Thyroid gland (tissue), 4 donors: ENCODE results near the gene UFSP2. TPM values are rescaled to one million over a fixed set of nuclear protein-coding genes. Genes with fewer than 3 reads are reported as not detected.

Experiments used
- DNase-seq, 2 donors: peaks; one replicate each; pipeline ENCODE4 v3.0.0-alpha.2; 2019
- H3K27ac ChIP-seq, 3 donors: fragments of 200-600 bp; sonication (generic); 1 replicate in 2 of 3; 2 replicates in 1 of 3; pipeline ENCODE4 v1.5.1; 2016 to 2019; ENCODE audit warnings: mild to moderate bottlenecking in 1 of 3, moderate library complexity in 1 of 3
- H3K27me3 ChIP-seq: fragments of 200-600 bp; sonication (generic); one replicate; pipeline ENCODE4 v1.5.1; 2019
- H3K36me3 ChIP-seq, 2 donors: fragments of 200-600 bp; sonication (generic); one replicate each; pipeline ENCODE4 v1.5.1; 2016 to 2019
- H3K4me1 ChIP-seq, 2 donors: fragments of 200-600 bp; sonication (generic); one replicate each; pipeline ENCODE4 v1.5.1; 2017 to 2019
- H3K4me3 ChIP-seq, 3 donors: fragments of 200-600 bp; sonication (generic); replicated peaks in 1 of 3; 1 replicate in 2 of 3; 2 replicates in 1 of 3; pipeline ENCODE4 v1.5.1; 2016; ENCODE audit warnings: mild to moderate bottlenecking in 1 of 3
- H3K9me3 ChIP-seq: fragments of 200-600 bp; sonication (generic); one replicate; pipeline ENCODE4 v1.5.1; 2017
- CTCF ChIP-seq, 6 experiments: fragments of 200-600 bp in 3 of 6; fragments of 450-650 bp in 3 of 6; sonication (generic) in 3 of 6; IDR thresholded peaks; one replicate each; pipeline ENCODE4 v1.5.1; 2016 to 2019; ENCODE audit warnings: antibody characterized with exemption in 6 of 6, mild to moderate bottlenecking in 2 of 6, inconsistent platforms in 1 of 6, moderate library complexity in 1 of 6
- POLR2A ChIP-seq, 2 donors: fragments of 450-650 bp; IDR thresholded peaks; one replicate each; pipeline ENCODE4 v1.6.1; 2017; ENCODE audit warnings: antibody characterized with exemption in 2 of 2, mild to moderate bottlenecking in 2 of 2, moderate library complexity in 1 of 2
- WGBS, 2 donors: methylation state at CpG; one replicate each; pipeline ENCODE4 v1.1.5; 2017; 5-methylcytosine and 5-hydroxymethylcytosine counted together
- intact Hi-C: fragments of 100-400 bp; cut with DNase I; formaldehyde crosslinking; loops from one replicate; pipeline ENCODE4 v1.15.1; 2023
- total RNA-seq, 4 donors: library from RNA; depleted of rRNA; stranded (reverse); fragments of >200 nt; gene quantifications; one replicate each; pipeline ENCODE4 v1.2.3, GENCODE V29; 2016

Gene UFSP2
- total RNA-seq, 4 donors from 2014 or later, result 44.1 to 59.5 (median 53.4) TPM

- H3K27me3 ChIP-seq, result no peaks in the 10 kb centered on the region
- peak overlapping the region; percentile 47 to 64 (median 47) for H3K4me3 ChIP-seq
- H3K36me3 ChIP-seq, result no peaks in the 10 kb centered on the region
- TF ChIP-seq CTCF (IDR thresholded peaks at IDR 0.05) (peak in 1 of 6 experiments; percentile 3), POLR2A (IDR thresholded peaks at IDR 0.05) (peak in 1 of 2 donors; percentile 27)
- peaks cover 6 to 12% of the 10 kb centered on the region in 2 donors for H3K4me1 ChIP-seq
- H3K27ac ChIP-seq, result peak overlapping the region; percentile 58 to 76 (median 75)
- intact Hi-C loops, result loop anchor here (5.0 kb wide), 1 partner anchor 127 kb away; no protein-coding TSS in a partner anchor
- 2 to 5% methylated on average over 23 to 24 of the region's 41 CpGs for WGBS, 2 donors
- DNase-seq, result peak; percentile 81
- H3K9me3 ChIP-seq, result no peaks in the 10 kb centered on the region
Measured at GRCh38 chr4:185470501-185471195, 44.9 kb upstream of the UFSP2 start.

- no peak overlapping the region for H3K27ac ChIP-seq
Measured at GRCh38 chr4:185469580-185470154, 43.9 kb upstream of the UFSP2 start.

GRCh38 chr4:185468999-185469398 lies 43.2 kb upstream of the UFSP2 start:
- Histone ChIP-seq H3K27ac (no peak overlapping the region), H3K4me1 (peaks cover 6 to 12% of the 10 kb centered on the region in 2 donors), H3K4me3 (no peak overlapping the region), H3K9me3 (no peaks in the 10 kb centered on the region), H3K27me3 (no peaks in the 10 kb centered on the region), H3K36me3 (no peaks in the 10 kb centered on the region)
- DNase-seq, result no peak
- intact Hi-C loops, result no loop called here
- 77 to 94% methylated on average over 2 of the region's 2 CpGs for WGBS, 2 donors
- TF ChIP-seq CTCF (IDR thresholded peaks at IDR 0.05), result no peak
- no peak for TF ChIP-seq POLR2A (IDR thresholded peaks at IDR 0.05)

More at GRCh38 chr4:185469580-185470154, 43.9 kb upstream of the UFSP2 start:
- Histone ChIP-seq H3K9me3 (no peaks in the 10 kb centered on the region), H3K4me1 (peaks cover 6 to 12% of the 10 kb centered on the region in 2 donors), H3K4me3 (no peak overlapping the region), H3K36me3 (no peaks in the 10 kb centered on the region), H3K27me3 (no peaks in the 10 kb centered on the region)
- intact Hi-C loops, result loop anchor here (5.0 kb wide), 1 partner anchor 128 kb away; no protein-coding TSS in a partner anchor
- 78 to 81% methylated on average over 8 to 9 of the region's 9 CpGs for WGBS, 2 donors
- TF ChIP-seq CTCF (IDR thresholded peaks at IDR 0.05) (no peak), POLR2A (IDR thresholded peaks at IDR 0.05) (no peak)
- DNase-seq, result no peak

- no peak for TF ChIP-seq POLR2A (IDR thresholded peaks at IDR 0.05)
- TF ChIP-seq CTCF (IDR thresholded peaks at IDR 0.05), result no peak
- no peaks in the 10 kb centered on the region for H3K27me3 ChIP-seq
- H3K36me3 ChIP-seq, result no peaks in the 10 kb centered on the region
- no peak overlapping the region for H3K27ac ChIP-seq
- H3K9me3 ChIP-seq, result no peaks in the 10 kb centered on the region
- 89 to 90% methylated on average over 8 of the region's 8 CpGs for WGBS, 2 donors
- no peak overlapping the region for H3K4me3 ChIP-seq
- intact Hi-C loops, result no loop called here
- peaks cover 6 to 12% of the 10 kb centered on the region in 2 donors for H3K4me1 ChIP-seq
- DNase-seq, result no peak
Measured at GRCh38 chr4:185467991-185468390, 42.2 kb upstream of the UFSP2 start.

- TF ChIP-seq CTCF (IDR thresholded peaks at IDR 0.05) (no peak), POLR2A (IDR thresholded peaks at IDR 0.05) (no peak)
- 73 to 84% methylated on average over 4 of the region's 4 CpGs for whole genome bisulfite sequencing, 2 donors
- intact Hi-C loops, result no loop called here
- no peak overlapping the region for H3K27ac ChIP-seq
- H3K4me3 ChIP-seq, result no peak overlapping the region
- H3K36me3 ChIP-seq, result no peaks in the 10 kb centered on the region
- H3K4me1 ChIP-seq, result peaks cover 4 to 10% of the 10 kb centered on the region in 2 donors
- no peaks in the 10 kb centered on the region for H3K9me3 ChIP-seq
- no peak for DNase-seq
- H3K27me3 ChIP-seq, result no peaks in the 10 kb centered on the region
Measured at GRCh38 chr4:185467101-185467500, 41.3 kb upstream of the UFSP2 start.
